Inferior parietal cortex (tissue), 1 donor: ENCODE measurements around the gene EHMT2.
"Not testable (repeated sequence)": the region's sequence is repeated elsewhere in the genome, so short reads cannot be mapped to it uniquely, and the experiment has no call there.

Experiments used
- DNase-seq: peaks from one replicate; pipeline ENCODE4 v3.0.0-alpha.2; 2016; ENCODE audit errors: extremely low spot score

The EHMT2 gene

GRCh38 chr6:31915351-31915750, 17.9 kb upstream of the EHMT2 start:
- no peak for DNase-seq

- no peak for DNase-seq
These were observed 14.5 kb upstream of the EHMT2 start for GRCh38 chr6:31911826-31912585.

- DNase-seq: not testable (repeated sequence)
These were observed 11.8 kb upstream of the EHMT2 start for GRCh38 chr6:31909298-31909697.

- no peak for DNase-seq
These were observed 11.3 kb upstream of the EHMT2 start for GRCh38 chr6:31908791-31909190.

GRCh38 chr6:31908255-31908654, 10.8 kb upstream of the EHMT2 start:
- not testable (repeated sequence) for DNase-seq

- DNase-seq: no peak
These were observed 9.8 kb upstream of the EHMT2 start for GRCh38 chr6:31907158-31907813.

GRCh38 chr6:31906727-31907126, 9.2 kb upstream of the EHMT2 start:
- not testable (repeated sequence) for DNase-seq

GRCh38 chr6:31906122-31906521, 8.6 kb upstream of the EHMT2 start:
- DNase-seq: no peak

GRCh38 chr6:31905041-31905440, 7.5 kb upstream of the EHMT2 start:
- no peak for DNase-seq

GRCh38 chr6:31903957-31904356, 6.5 kb upstream of the EHMT2 start:
- DNase-seq: no peak

GRCh38 chr6:31901953-31902643, 4.6 kb upstream of the EHMT2 start, which contains the start of gene ZBTB12:
ZBTB12 (minus strand) TSS chr6:31902086; CDS start chr6:31901305, 781 bp downstream.
- DNase-seq: peak; percentile 94

- DNase-seq: peak; percentile 28
These were observed 4.0 kb upstream of the EHMT2 start for GRCh38 chr6:31901415-31901952.

- peak; percentile 13 for DNase-seq
These were observed 3.5 kb upstream of the EHMT2 start for GRCh38 chr6:31900917-31901414.

- no peak for DNase-seq
These were observed 2.6 kb upstream of the EHMT2 start for GRCh38 chr6:31899882-31900722.

- DNase-seq: no peak
These were observed 1.7 kb upstream of the EHMT2 start for GRCh38 chr6:31899215-31899614.

- peak; percentile 76 for DNase-seq
These were observed 999 bp upstream of the EHMT2 start for GRCh38 chr6:31898383-31899011.

GRCh38 chr6:31896856-31897611, 464 bp downstream of the EHMT2 start:
- DNase-seq: no peak

- DNase-seq: no peak
These were observed 1.0 kb downstream of the EHMT2 start for GRCh38 chr6:31896493-31896855.

- DNase-seq: no peak
These were observed 4.7 kb downstream of the EHMT2 start for GRCh38 chr6:31892821-31893220.

- no peak for DNase-seq
These were observed 8.0 kb downstream of the EHMT2 start for GRCh38 chr6:31889331-31889972.
